ENCODE data around the gene ZSWIM2. TPM values are rescaled to one million over a fixed set of nuclear protein-coding genes. Genes with fewer than 3 reads are reported as not detected.

ZSWIM2 gene
- total RNA-seq, 4 donors from 2014 or later, result not detected

GRCh38 chr2:186889101-186889879, 40.3 kb upstream of the ZSWIM2 start:
- H3K27me3 ChIP-seq, result no peaks in the 10 kb centered on the region
- no peaks in the 10 kb centered on the region for H3K4me1 ChIP-seq
- no peaks in the 10 kb centered on the region for H3K9me3 ChIP-seq
- DNase-seq, result no peak
- H3K36me3 ChIP-seq, result no peaks in the 10 kb centered on the region
- TF ChIP-seq POLR2A (IDR thresholded peaks at IDR 0.05) (no peak), CTCF (IDR thresholded peaks at IDR 0.05) (no peak)
- H3K4me3 ChIP-seq, result no peak overlapping the region
- H3K27ac ChIP-seq, result no peak overlapping the region

GRCh38 chr2:186887107-186888090, 38.4 kb upstream of the ZSWIM2 start:
- H3K9me3 ChIP-seq, result no peaks in the 10 kb centered on the region
- H3K4me1 ChIP-seq, result no peaks in the 10 kb centered on the region
- TF ChIP-seq CTCF (IDR thresholded peaks at IDR 0.05), result no peak
- no peak for TF ChIP-seq POLR2A (IDR thresholded peaks at IDR 0.05)
- no peak overlapping the region for H3K27ac ChIP-seq
- no peaks in the 10 kb centered on the region for H3K36me3 ChIP-seq
- no peak overlapping the region for H3K4me3 ChIP-seq
- no peak for DNase-seq
- no peaks in the 10 kb centered on the region for H3K27me3 ChIP-seq

GRCh38 chr2:186884587-186884986, 35.6 kb upstream of the ZSWIM2 start:
- H3K27ac ChIP-seq, result no peak overlapping the region

GRCh38 chr2:186883666-186884065, 34.7 kb upstream of the ZSWIM2 start:
- Histone ChIP-seq H3K4me3 (no peak overlapping the region), H3K4me1 (no peaks in the 10 kb centered on the region), H3K27me3 (no peaks in the 10 kb centered on the region), H3K36me3 (no peaks in the 10 kb centered on the region), H3K27ac (no peak overlapping the region), H3K9me3 (no peaks in the 10 kb centered on the region)
- no peak for DNase-seq
- no peak for TF ChIP-seq POLR2A (IDR thresholded peaks at IDR 0.05)
- TF ChIP-seq CTCF (IDR thresholded peaks at IDR 0.05), result no peak

More at GRCh38 chr2:186884587-186884986, 35.6 kb upstream of the ZSWIM2 start:
- Histone ChIP-seq H3K4me3 (no peak overlapping the region), H3K4me1 (no peaks in the 10 kb centered on the region), H3K27me3 (no peaks in the 10 kb centered on the region), H3K9me3 (no peaks in the 10 kb centered on the region), H3K36me3 (no peaks in the 10 kb centered on the region)
- TF ChIP-seq POLR2A (IDR thresholded peaks at IDR 0.05) (no peak), CTCF (IDR thresholded peaks at IDR 0.05) (no peak)
- no peak for DNase-seq

GRCh38 chr2:186882511-186883071, 33.6 kb upstream of the ZSWIM2 start:
- TF ChIP-seq POLR2A (IDR thresholded peaks at IDR 0.05) (no peak), CTCF (IDR thresholded peaks at IDR 0.05) (no peak)
- no peak for DNase-seq
- Histone ChIP-seq H3K4me1 (no peaks in the 10 kb centered on the region), H3K27ac (no peak overlapping the region), H3K9me3 (no peaks in the 10 kb centered on the region), H3K4me3 (no peak overlapping the region), H3K36me3 (no peaks in the 10 kb centered on the region), H3K27me3 (no peaks in the 10 kb centered on the region)
